ENCODE measurements around the gene TPO. TPM values are rescaled to one million over a fixed set of nuclear protein-coding genes. Genes with fewer than 3 reads are reported as not detected.
"Not testable (repeated sequence)": the region's sequence is repeated elsewhere in the genome, so short reads cannot be mapped to it uniquely, and the experiment has no call there.

TPO gene
- total RNA-seq, 1 donor from 2014 or later: 52.5 TPM

GRCh38 chr2:1512321-1513289 lies 99.3 kb downstream of the TPO start:
- Histone ChIP-seq H3K36me3 (no peaks in the 10 kb centered on the region), H3K27me3 (no peaks in the 10 kb centered on the region), H3K4me1 (no peaks in the 10 kb centered on the region), H3K27ac (no peak overlapping the region), H3K4me3 (no peak overlapping the region), H3K9me3 (no peaks in the 10 kb centered on the region)
- TF ChIP-seq CTCF (IDR thresholded peaks at IDR 0.05): no peak
- intact Hi-C loops (cut with DNase I): no loop called here
- DNase-seq (ENCODE audit: low spot score in 2 of 2): no peak

GRCh38 chr2:1514391-1515072 lies 101.3 kb downstream of the TPO start:
- no peak for DNase-seq (ENCODE audit: low spot score in 2 of 2)
- intact Hi-C loops (cut with DNase I): no loop called here
- H3K27ac ChIP-seq: no peak overlapping the region
- no peak for TF ChIP-seq CTCF (IDR thresholded peaks at IDR 0.05)
- H3K36me3 ChIP-seq: no peaks in the 10 kb centered on the region
- H3K9me3 ChIP-seq: no peaks in the 10 kb centered on the region
- H3K27me3 ChIP-seq: no peaks in the 10 kb centered on the region
- no peaks in the 10 kb centered on the region for H3K4me1 ChIP-seq
- H3K4me3 ChIP-seq: no peak overlapping the region

- H3K4me3 ChIP-seq: no peak overlapping the region
- no peaks in the 10 kb centered on the region for H3K36me3 ChIP-seq
- no peaks in the 10 kb centered on the region for H3K4me1 ChIP-seq
- no peak for DNase-seq (ENCODE audit: low spot score in 2 of 2)
- no peak overlapping the region for H3K27ac ChIP-seq
- H3K9me3 ChIP-seq: no peaks in the 10 kb centered on the region
- intact Hi-C loops (cut with DNase I): no loop called here
- no peak for TF ChIP-seq CTCF (IDR thresholded peaks at IDR 0.05)
- no peaks in the 10 kb centered on the region for H3K27me3 ChIP-seq
Observed at GRCh38 chr2:1515073-1515430, 101.8 kb downstream of the TPO start.

- H3K27me3 ChIP-seq: no peaks in the 10 kb centered on the region
- DNase-seq (ENCODE audit: low spot score in 2 of 2): no peak
- no peak for TF ChIP-seq CTCF (IDR thresholded peaks at IDR 0.05)
- H3K4me1 ChIP-seq: no peaks in the 10 kb centered on the region
- no peak overlapping the region for H3K27ac ChIP-seq
- H3K4me3 ChIP-seq: no peak overlapping the region
- intact Hi-C loops (cut with DNase I): no loop called here
- no peaks in the 10 kb centered on the region for H3K9me3 ChIP-seq
- no peaks in the 10 kb centered on the region for H3K36me3 ChIP-seq
Observed at GRCh38 chr2:1515986-1516797, 102.9 kb downstream of the TPO start.

GRCh38 chr2:1516798-1517060 lies 103.5 kb downstream of the TPO start:
- H3K36me3 ChIP-seq: no peaks in the 10 kb centered on the region
- H3K9me3 ChIP-seq: no peaks in the 10 kb centered on the region
- H3K4me1 ChIP-seq: no peaks in the 10 kb centered on the region
- DNase-seq (ENCODE audit: low spot score in 2 of 2): no peak
- intact Hi-C loops (cut with DNase I): no loop called here
- H3K27me3 ChIP-seq: no peaks in the 10 kb centered on the region
- H3K27ac ChIP-seq: no peak overlapping the region
- no peak for TF ChIP-seq CTCF (IDR thresholded peaks at IDR 0.05)
- H3K4me3 ChIP-seq: no peak overlapping the region

GRCh38 chr2:1517291-1517690 lies 104.0 kb downstream of the TPO start:
- H3K36me3 ChIP-seq; H3K27me3 ChIP-seq; H3K9me3 ChIP-seq; intact Hi-C loops (cut with DNase I); H3K27ac ChIP-seq; DNase-seq (ENCODE audit: low spot score in 2 of 2); H3K4me3 ChIP-seq; H3K4me1 ChIP-seq: not testable (repeated sequence)
